NOMO-1 treated with dmso at 0.1 percent for 144 hours (cell line): ENCODE data around the gene SH2D1B.

Source experiments
- DNase-seq: peaks from one replicate; lab custom pipeline; 2025; ENCODE audit not compliant: unreplicated experiment; lab: John Stamatoyannopoulos, UW

The SH2D1B gene

GRCh38 chr1:162400790-162401355 is 11.1 kb downstream of the SH2D1B start:
- DNase-seq, result no peak

GRCh38 chr1:162398999-162399580 is 12.8 kb downstream of the SH2D1B start:
- no peak for DNase-seq

GRCh38 chr1:162397943-162398560 is 13.9 kb downstream of the SH2D1B start:
- DNase-seq, result no peak

GRCh38 chr1:162397039-162397448 is 14.9 kb downstream of the SH2D1B start:
- no peak for DNase-seq

GRCh38 chr1:162396201-162396906 is 15.6 kb downstream of the SH2D1B start:
- DNase-seq, result no peak

GRCh38 chr1:162391790-162392563 is 20.0 kb downstream of the SH2D1B start:
- DNase-seq, result peak; percentile 27

GRCh38 chr1:162390396-162391185 is 21.3 kb downstream of the SH2D1B start:
- no peak for DNase-seq

- no peak for DNase-seq
Measured at GRCh38 chr1:162389971-162390370, 22.0 kb downstream of the SH2D1B start.

GRCh38 chr1:162389021-162389818 is 22.7 kb downstream of the SH2D1B start:
- DNase-seq, result no peak

GRCh38 chr1:162388615-162389014 is 23.3 kb downstream of the SH2D1B start:
- DNase-seq, result no peak

GRCh38 chr1:162388083-162388594 is 23.8 kb downstream of the SH2D1B start:
- no peak for DNase-seq

GRCh38 chr1:162387226-162388082 is 24.5 kb downstream of the SH2D1B start:
- DNase-seq, result no peak

GRCh38 chr1:162386292-162387225 is 25.4 kb downstream of the SH2D1B start:
- DNase-seq, result no peak

GRCh38 chr1:162385702-162386101 is 26.2 kb downstream of the SH2D1B start:
- no peak for DNase-seq

GRCh38 chr1:162385280-162385623 is 26.7 kb downstream of the SH2D1B start:
- no peak for DNase-seq

- DNase-seq, result no peak
Measured at GRCh38 chr1:162384601-162385279, 27.2 kb downstream of the SH2D1B start.

GRCh38 chr1:162384116-162384515 is 27.8 kb downstream of the SH2D1B start:
- no peak for DNase-seq
